ENCODE data around the gene NBPF10.
"Not testable (repeated sequence)": the region's sequence is repeated elsewhere in the genome, so short reads cannot be mapped to it uniquely, and the experiment has no call there.

The NBPF10 gene

DNA sequence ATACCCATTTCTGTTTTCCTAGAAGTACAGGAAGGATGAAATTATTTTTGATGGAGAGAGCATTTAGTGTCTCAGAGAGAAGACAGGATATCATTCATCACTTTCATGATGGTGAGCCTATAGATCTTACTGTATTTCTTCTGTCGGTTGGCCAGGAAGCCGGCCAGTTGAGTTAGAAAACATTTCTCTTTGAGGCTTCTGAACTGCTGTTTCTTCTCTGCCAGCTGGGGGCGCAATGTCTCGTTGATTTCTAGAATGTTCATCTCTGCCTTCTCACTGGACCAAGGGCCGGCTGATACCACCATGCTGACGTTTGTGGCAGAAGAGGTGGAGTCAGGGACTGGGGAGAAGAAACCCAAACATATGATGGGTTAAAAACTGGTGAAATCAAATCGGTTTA lies at the start of gene NBPF10:
NBPF10 (minus strand) TSS at position 340 of the 400 bp plus-strand sequence; CDS start at position 305, 35 bp downstream.
- not testable (repeated sequence) for DNase-seq (ENCODE audit: low read depth)

DNA sequence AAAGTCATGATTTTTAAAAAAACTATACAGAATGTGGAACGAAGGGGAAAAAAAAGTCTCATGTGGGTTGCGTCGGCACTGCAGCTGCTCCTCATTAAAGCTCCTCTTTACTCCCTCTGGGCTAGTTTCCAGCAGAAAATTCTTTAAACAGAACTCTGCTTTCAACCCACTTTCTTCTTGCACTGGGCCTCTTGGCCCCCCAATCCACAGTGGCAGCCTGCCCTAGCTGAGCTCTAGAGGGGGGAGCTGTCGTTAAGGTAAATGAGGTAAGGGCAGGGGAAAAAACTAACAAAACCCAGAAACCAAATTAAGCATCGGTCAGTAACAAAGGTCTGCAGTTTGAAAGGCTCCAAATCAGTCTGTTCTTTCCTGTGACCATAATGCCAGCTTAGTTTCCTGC lies 29.9 kb upstream of the NBPF10 start:
- not testable (repeated sequence) for DNase-seq (ENCODE audit: low read depth)

GRCh38 chr1:146167740-146168139 lies 23.1 kb upstream of the NBPF10 start:
- not testable (repeated sequence) for DNase-seq (ENCODE audit: low read depth)

GRCh38 chr1:146167273-146167672 lies 22.7 kb upstream of the NBPF10 start:
- DNase-seq (ENCODE audit: low read depth): not testable (repeated sequence)
